Neutrophil (primary cell): ENCODE measurements around the gene OR9K2.

Source experiments
- H3K27ac ChIP-seq: fragments of 200-600 bp; sonication (generic); 2 replicates; pipeline ENCODE4 v1.5.1; 2016; ENCODE audit warnings: mild to moderate bottlenecking, moderate library complexity
- H3K27me3 ChIP-seq: fragments of 200-600 bp; sonication (generic); 2 replicates; pipeline ENCODE4 v1.6.0; 2016; ENCODE audit warnings: mild to moderate bottlenecking
- H3K36me3 ChIP-seq: fragments of 200-600 bp; sonication (generic); 2 replicates; pipeline ENCODE4 v1.5.1; 2017
- H3K4me1 ChIP-seq, 2 experiments: fragments of 200-600 bp in 1 of 2; sonication (generic) in 1 of 2; 1 replicate in 1 of 2; 2 replicates in 1 of 2; pipeline versions ENCODE4 v1.5.1 to v1.6.1; 2013 to 2016; ENCODE audit warnings: low read depth in 1 of 2, low read length in 1 of 2, mild to moderate bottlenecking in 1 of 2, moderate library complexity in 1 of 2; ENCODE audit not compliant: control insufficient read depth in 1 of 2, insufficient read depth in 1 of 2
- H3K4me3 ChIP-seq, 2 experiments: fragments of 200-600 bp in 1 of 2; sonication (generic) in 1 of 2; 1 replicate in 1 of 2; 2 replicates in 1 of 2; pipeline ENCODE4 v1.5.1; 2013 to 2016; ENCODE audit warnings: low read depth in 1 of 2, low read length in 1 of 2, mild to moderate bottlenecking in 1 of 2, moderate library complexity in 1 of 2
- H3K9me3 ChIP-seq: fragments of 200-600 bp; sonication (generic); 2 replicates; pipeline ENCODE4 v1.5.1; 2016
- CTCF ChIP-seq: fragments of 200-600 bp; sonication (generic); IDR thresholded peaks from 2 replicates; pipeline ENCODE4 v1.5.1; 2016; ENCODE audit warnings: antibody characterized with exemption

The OR9K2 gene, protein sequence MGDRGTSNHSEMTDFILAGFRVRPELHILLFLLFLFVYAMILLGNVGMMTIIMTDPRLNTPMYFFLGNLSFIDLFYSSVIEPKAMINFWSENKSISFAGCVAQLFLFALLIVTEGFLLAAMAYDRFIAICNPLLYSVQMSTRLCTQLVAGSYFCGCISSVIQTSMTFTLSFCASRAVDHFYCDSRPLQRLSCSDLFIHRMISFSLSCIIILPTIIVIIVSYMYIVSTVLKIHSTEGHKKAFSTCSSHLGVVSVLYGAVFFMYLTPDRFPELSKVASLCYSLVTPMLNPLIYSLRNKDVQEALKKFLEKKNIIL

DNA sequence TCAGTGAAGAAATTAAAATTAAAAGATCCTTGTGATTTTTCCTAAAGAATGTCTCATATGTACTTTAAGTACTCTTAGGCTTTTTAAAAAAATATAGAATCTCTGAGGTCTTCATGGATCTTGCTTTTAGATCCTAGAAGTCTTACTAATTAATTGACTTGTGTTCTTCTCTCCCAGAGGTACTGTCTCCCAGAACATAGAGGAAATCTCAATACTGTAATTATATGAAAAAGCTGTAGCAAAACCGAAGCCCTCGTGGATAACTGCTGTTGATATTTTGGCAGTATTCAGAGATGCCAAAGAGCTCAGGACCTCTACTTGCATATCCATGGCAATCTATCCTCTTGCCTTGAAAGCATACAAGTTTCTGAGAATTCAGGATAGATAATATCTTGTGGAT is at the start of gene OR9K2:
TSS of gene OR9K2 (plus strand) at position 301 of the 400 bp plus-strand sequence. CDS start 3,429 bp downstream, outside the sequence.
- Histone ChIP-seq H3K4me3 (no peak within 1 kb of the TSS), H3K4me1 (no peaks in the 10 kb centered on the region), H3K36me3 (no peaks in the 10 kb centered on the region), H3K9me3 (no peaks in the 10 kb centered on the region), H3K27me3 (peaks cover 6% of the 10 kb centered on the region), H3K27ac (no peak within 1 kb of the TSS)
- no peak for TF ChIP-seq CTCF

DNA sequence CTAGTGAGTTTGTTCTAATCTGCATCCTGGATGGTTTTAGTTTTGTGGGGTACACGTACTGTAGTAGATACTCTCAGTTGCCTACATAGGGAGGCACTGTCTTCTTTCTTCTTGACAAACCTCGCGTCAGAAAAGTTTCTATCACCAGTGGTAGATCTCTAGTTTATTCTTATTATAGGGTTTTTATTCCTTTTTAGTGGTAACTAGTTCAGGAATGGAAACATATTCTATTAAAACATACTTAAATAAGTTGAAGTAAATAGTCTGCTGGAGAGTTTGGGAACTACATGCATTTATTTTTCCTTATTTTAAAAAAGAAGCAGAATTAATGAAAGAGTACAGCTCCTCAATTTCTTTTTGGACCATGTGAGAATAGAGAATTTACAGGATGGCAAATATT is 33.6 kb upstream of the OR9K2 start:
- TF ChIP-seq CTCF = no peak
- H3K36me3 ChIP-seq = no peaks in the 10 kb centered on the region
- no peak overlapping the region for H3K27ac ChIP-seq
- H3K27me3 ChIP-seq = peaks cover 17% of the 10 kb centered on the region
- no peaks in the 10 kb centered on the region for H3K9me3 ChIP-seq
- H3K4me1 ChIP-seq = no peaks in the 10 kb centered on the region
- H3K4me3 ChIP-seq = no peak overlapping the region

DNA sequence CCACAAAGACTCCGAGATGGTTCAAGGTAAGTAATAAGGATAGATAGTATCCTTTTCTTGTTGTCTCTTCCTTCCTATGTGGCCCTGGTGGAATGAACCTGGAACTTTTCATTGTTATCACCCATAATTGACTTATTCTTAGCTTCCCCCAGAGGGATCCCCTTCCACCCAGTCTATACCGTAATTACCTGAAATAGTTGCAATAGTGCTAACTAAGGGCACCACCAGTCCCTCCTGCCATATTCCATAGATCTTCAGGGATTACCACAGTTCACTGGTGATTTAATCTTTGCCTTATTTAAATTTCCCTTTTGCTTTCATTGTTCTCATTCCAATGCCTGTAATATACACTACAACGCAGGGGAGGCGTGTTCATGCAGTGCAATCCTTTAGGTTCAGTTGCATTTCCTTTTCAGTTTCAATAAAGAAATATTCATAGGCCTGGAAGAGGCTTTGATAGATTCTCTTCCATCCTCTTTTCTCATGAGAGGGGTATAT is 13.8 kb upstream of the OR9K2 start:
- no peaks in the 10 kb centered on the region for H3K36me3 ChIP-seq
- H3K27ac ChIP-seq = no peak overlapping the region
- no peak overlapping the region for H3K4me3 ChIP-seq
- no peaks in the 10 kb centered on the region for H3K4me1 ChIP-seq
- TF ChIP-seq CTCF = no peak
- H3K9me3 ChIP-seq = no peaks in the 10 kb centered on the region
- no peaks in the 10 kb centered on the region for H3K27me3 ChIP-seq

DNA sequence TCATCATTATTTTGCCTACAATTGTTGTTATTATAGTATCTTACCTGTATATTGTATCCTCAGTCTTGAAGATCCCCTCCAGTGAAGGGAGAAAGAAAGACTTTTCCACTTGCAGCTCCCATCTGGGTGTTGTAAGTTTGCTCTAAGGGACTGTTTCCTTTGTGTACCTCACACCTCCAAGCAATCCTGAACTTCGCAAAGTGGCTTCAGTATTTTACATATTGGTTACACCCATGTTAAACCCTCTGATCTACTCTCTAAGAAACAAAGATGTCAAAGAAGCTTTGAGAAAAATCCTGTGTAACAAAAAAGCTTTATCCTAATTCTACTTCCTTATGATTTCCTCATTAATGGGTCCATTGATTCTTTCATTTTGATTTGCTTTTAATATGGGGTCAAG is 10.1 kb upstream of the OR9K2 start:
- no peak for TF ChIP-seq CTCF

GRCh38 chr12:55132816-55133215 is 6.6 kb downstream of the OR9K2 start:
- Histone ChIP-seq H3K36me3 (no peaks in the 10 kb centered on the region), H3K4me3 (no peak overlapping the region), H3K4me1 (no peaks in the 10 kb centered on the region), H3K9me3 (no peaks in the 10 kb centered on the region), H3K27me3 (peaks cover 6% of the 10 kb centered on the region), H3K27ac (no peak overlapping the region)
- TF ChIP-seq CTCF = no peak

More for the DNA sequence above, 10.1 kb upstream of the OR9K2 start:
- no peaks in the 10 kb centered on the region for H3K27me3 ChIP-seq
- no peaks in the 10 kb centered on the region for H3K36me3 ChIP-seq
- no peaks in the 10 kb centered on the region for H3K4me1 ChIP-seq
- H3K27ac ChIP-seq = no peak overlapping the region
- H3K9me3 ChIP-seq = no peaks in the 10 kb centered on the region
- no peak overlapping the region for H3K4me3 ChIP-seq
